GM11168 (cell line): ENCODE results near the gene RPS6KL1.

Source experiments
- in situ Hi-C: fragments of 300-500 bp; cut with MboI; formaldehyde crosslinking; loops from one replicate; pipeline ENCODE4 v1.12.0; 2022; ENCODE audit warnings: low sequenced_read_pairs; ENCODE audit not compliant: unreplicated experiment

The RPS6KL1 gene

GRCh38 chr14:74952697-74953484 is 29.8 kb upstream of the RPS6KL1 start:
- in situ Hi-C loops: no loop called here

GRCh38 chr14:74952180-74952665 is 29.2 kb upstream of the RPS6KL1 start:
- in situ Hi-C loops: no loop called here

GRCh38 chr14:74951443-74952179 is 28.6 kb upstream of the RPS6KL1 start:
- in situ Hi-C loops: no loop called here

- in situ Hi-C loops: no loop called here
Measured at GRCh38 chr14:74950795-74951442, 27.9 kb upstream of the RPS6KL1 start.

GRCh38 chr14:74949859-74950573 is 27.0 kb upstream of the RPS6KL1 start:
- in situ Hi-C loops: no loop called here

- in situ Hi-C loops: no loop called here
Measured at GRCh38 chr14:74949191-74949601, 26.1 kb upstream of the RPS6KL1 start.

- in situ Hi-C loops: no loop called here
Measured at GRCh38 chr14:74948228-74949175, 25.4 kb upstream of the RPS6KL1 start.

GRCh38 chr14:74947353-74948227 is 24.5 kb upstream of the RPS6KL1 start:
- in situ Hi-C loops: no loop called here

GRCh38 chr14:74946659-74947281 is 23.7 kb upstream of the RPS6KL1 start:
- in situ Hi-C loops: no loop called here

GRCh38 chr14:74945852-74946658 is 23.0 kb upstream of the RPS6KL1 start:
- in situ Hi-C loops: no loop called here

- in situ Hi-C loops: no loop called here
Measured at GRCh38 chr14:74945261-74945851, 22.3 kb upstream of the RPS6KL1 start.

GRCh38 chr14:74942608-74943007 is 19.5 kb upstream of the RPS6KL1 start:
- in situ Hi-C loops: no loop called here

- in situ Hi-C loops: no loop called here
Measured at GRCh38 chr14:74942181-74942580, 19.1 kb upstream of the RPS6KL1 start.

GRCh38 chr14:74941676-74942097 is 18.6 kb upstream of the RPS6KL1 start:
- in situ Hi-C loops: no loop called here

GRCh38 chr14:74940956-74941565 is 18.0 kb upstream of the RPS6KL1 start:
- in situ Hi-C loops: no loop called here
